Endothelial cell (in vitro differentiated cells): Measurements from ENCODE around the gene RAB40C. TPM values are rescaled to one million over a fixed set of nuclear protein-coding genes. Genes with fewer than 3 reads are reported as not detected.
"Not testable (repeated sequence)": the region's sequence is repeated elsewhere in the genome, so short reads cannot be mapped to it uniquely, and the experiment has no call there.

Source experiments
- DNase-seq: peaks from one replicate; pipeline ENCODE4 v3.0.0; 2021; ENCODE audit warnings: low spot score
- H3K27ac Mint-ChIP-seq: one replicate; pipeline ENCODE4 v1.8.0; 2021; ENCODE audit warnings: mixed read lengths, inconsistent platforms; ENCODE audit not compliant: unreplicated experiment
- H3K27me3 Mint-ChIP-seq: one replicate; pipeline ENCODE4 v1.8.0; 2021; ENCODE audit warnings: mild to moderate bottlenecking, moderate library complexity, mixed read lengths, inconsistent platforms; ENCODE audit not compliant: unreplicated experiment
- H3K36me3 Mint-ChIP-seq: one replicate; pipeline ENCODE4 v1.8.0; 2021; ENCODE audit warnings: mild to moderate bottlenecking, low read depth, mixed read lengths, inconsistent platforms; ENCODE audit not compliant: unreplicated experiment
- H3K4me1 Mint-ChIP-seq: one replicate; pipeline ENCODE4 v1.8.0; 2021; ENCODE audit warnings: mild to moderate bottlenecking, mixed read lengths, inconsistent platforms; ENCODE audit not compliant: unreplicated experiment
- H3K4me3 Mint-ChIP-seq: one replicate; pipeline ENCODE4 v1.8.0; 2021; ENCODE audit warnings: mild to moderate bottlenecking, mixed read lengths, inconsistent platforms; ENCODE audit not compliant: unreplicated experiment
- H3K9me3 Mint-ChIP-seq: one replicate; pipeline ENCODE4 v1.8.0; 2021; ENCODE audit warnings: mixed read lengths, inconsistent platforms; ENCODE audit not compliant: unreplicated experiment
- CTCF ChIP-seq: fragments of 200-600 bp; sonication (generic); IDR thresholded peaks from one replicate; pipeline ENCODE4 v1.5.0; 2021; ENCODE audit warnings: antibody characterized with exemption; ENCODE audit not compliant: unreplicated experiment
- total RNA-seq: library from RNA; stranded (reverse); fragmentation: NEBNext Ultra II Directional; extraction: Animal tissue kit (Norgen Biotek cat#: 25700); gene quantifications from one replicate; pipeline ENCODE4 v1.2.1, GENCODE V29; 2021; ENCODE audit not compliant: unreplicated experiment

The RAB40C gene
- total RNA-seq, 1 donor from 2014 or later = 18.5 TPM

DNA sequence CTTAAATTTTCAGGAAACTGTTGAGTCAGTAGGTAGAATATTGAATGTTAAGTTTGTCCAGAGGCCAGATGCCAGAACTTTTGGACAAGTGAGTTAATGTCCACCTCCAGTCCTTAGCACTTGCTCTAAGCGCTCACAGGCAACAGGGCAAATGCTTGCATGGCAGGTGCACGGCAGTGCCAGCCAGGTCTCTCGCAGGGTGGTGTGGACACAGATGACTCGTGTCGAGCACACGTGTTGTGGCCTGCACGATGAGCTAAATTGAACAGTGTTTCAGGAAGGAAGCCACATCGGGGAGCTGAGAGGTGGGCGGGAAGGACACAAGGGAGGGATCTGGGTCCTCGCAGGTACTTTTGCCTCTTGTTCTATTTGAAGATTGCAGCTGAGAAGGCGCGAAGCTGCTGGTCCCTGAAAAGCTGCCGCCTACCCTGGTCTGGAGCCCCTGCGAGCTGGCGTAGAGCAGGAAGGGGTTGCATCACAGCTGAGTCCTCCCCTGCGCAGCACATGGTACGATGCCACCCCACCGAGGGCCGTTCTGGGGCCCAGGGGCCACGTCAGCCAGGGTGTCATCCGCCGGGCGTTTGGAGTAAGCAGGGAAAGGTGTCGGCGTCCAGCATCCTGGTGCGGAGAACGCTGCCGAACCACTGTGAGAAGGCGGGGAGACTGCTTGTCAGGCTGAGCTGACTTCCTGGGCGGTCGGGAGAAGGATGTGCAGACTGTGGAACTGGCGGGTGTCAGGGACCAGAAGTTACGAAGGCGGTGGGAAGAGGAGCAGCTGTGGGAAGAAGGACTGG, 6.3 kb downstream of the RAB40C start:
- no peak for DNase-seq
- Mint-ChIP-seq H3K4me1 (peaks cover 2% of the 10 kb centered on the region), H3K27ac (no peak overlapping the region), H3K9me3 (no peaks in the 10 kb centered on the region), H3K27me3 (peaks cover 10% of the 10 kb centered on the region), H3K4me3 (no peak overlapping the region), H3K36me3 (peaks cover 17% of the 10 kb centered on the region)
- TF ChIP-seq CTCF = no peak

DNA sequence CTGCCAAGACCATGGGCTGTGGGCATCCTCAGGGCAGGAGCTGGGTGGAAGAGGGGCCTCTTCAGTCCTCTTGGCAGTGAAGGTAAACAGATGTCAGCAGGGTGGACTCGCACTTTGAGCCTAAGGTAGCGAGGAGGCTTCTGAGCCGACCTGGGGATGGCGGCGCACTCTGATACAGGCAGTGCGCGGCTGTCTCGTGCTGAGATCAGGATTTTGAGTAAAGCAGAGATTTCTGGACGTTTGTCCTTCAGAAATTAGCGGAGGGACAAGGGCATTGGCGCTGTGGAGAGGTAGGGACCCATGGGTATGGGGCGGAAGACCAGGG, 6.8 kb downstream of the RAB40C start:
- Mint-ChIP-seq H3K4me1 (no peaks in the 10 kb centered on the region), H3K4me3 (no peak overlapping the region), H3K36me3 (peaks cover 15% of the 10 kb centered on the region), H3K27ac (no peak overlapping the region), H3K27me3 (peaks cover 10% of the 10 kb centered on the region), H3K9me3 (no peaks in the 10 kb centered on the region)
- no peak for TF ChIP-seq CTCF
- no peak for DNase-seq

GRCh38 chr16:597655-598054, 7.8 kb downstream of the RAB40C start:
- H3K9me3 Mint-ChIP-seq, DNase-seq, H3K4me3 Mint-ChIP-seq, H3K4me1 Mint-ChIP-seq, H3K27me3 Mint-ChIP-seq, H3K27ac Mint-ChIP-seq: not testable (repeated sequence)
- peaks cover 14% of the 10 kb centered on the region for H3K36me3 Mint-ChIP-seq

DNA sequence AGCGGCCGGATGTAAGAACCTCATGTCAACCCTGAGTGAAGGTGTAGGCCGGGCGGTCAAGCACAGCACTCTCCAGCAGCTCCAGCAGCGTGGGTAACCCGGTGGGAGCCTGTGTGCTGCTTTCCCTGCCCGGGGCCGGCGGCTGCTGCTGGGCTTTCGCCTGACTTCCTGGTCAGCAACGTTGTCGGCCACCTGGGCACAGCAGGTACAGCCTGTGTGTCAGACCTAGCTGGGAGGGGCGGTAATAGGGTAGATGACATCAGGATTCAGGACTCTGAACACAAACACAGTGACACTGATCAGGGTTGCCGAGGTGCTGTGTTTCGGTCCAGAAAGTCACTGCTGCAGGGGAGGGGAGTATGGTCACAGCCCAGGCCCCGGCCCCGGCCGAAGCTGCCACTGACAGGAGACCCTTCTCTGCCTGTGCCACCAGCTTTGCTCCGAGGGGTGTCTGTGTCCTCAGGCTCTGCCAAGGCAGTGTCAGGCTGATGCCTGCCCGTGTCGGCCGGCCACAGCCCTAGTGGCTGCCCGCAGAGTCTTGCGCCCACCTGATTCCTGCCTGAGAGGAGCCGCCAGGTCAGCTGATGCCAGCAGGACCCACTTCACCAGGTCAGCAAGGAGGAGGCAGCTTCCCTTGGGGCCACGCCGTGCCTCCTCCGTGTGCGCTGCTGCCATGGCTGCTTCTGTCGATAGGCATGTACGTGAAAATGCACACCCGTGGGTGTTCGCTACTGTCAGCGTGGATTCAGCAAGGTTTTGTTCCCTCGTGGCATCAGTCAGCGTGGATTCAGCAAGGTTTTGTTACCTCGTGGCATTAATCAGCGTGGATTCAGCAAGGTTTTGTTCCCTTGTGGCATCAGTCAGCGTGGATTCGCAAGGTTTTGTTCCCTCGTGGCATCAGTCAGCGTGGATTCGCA, 9.2 kb downstream of the RAB40C start:
- TF ChIP-seq CTCF = no peak
- Mint-ChIP-seq H3K4me3 (no peak overlapping the region), H3K36me3 (peaks cover 3% of the 10 kb centered on the region), H3K9me3 (no peaks in the 10 kb centered on the region), H3K27ac (no peak overlapping the region), H3K4me1 (no peaks in the 10 kb centered on the region), H3K27me3 (peaks cover 5% of the 10 kb centered on the region)
- DNase-seq = no peak

DNA sequence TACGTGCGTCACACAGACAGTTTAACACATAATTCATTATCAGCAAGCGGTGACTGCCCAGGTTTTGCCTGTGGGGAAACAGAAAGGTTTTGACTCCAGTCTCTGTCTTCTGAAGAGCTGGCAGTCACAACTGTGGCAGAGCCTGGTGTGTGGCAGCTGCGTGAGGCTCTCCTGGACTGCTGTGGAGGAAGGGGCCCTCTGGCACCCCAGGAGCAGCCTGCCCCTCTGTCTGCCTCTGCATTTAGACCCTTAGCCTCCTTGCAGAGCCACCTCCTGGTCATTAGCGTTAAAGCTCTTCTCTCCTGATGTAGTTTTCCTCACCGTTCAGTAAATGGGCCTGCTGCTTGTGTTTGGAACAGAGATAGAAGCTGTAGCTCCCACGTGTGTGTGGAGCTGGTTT, 10.9 kb downstream of the RAB40C start:
- Mint-ChIP-seq H3K27ac (no peak overlapping the region), H3K4me3 (no peak overlapping the region), H3K36me3 (peaks cover 14% of the 10 kb centered on the region), H3K4me1 (no peaks in the 10 kb centered on the region), H3K27me3 (peaks cover 4% of the 10 kb centered on the region), H3K9me3 (no peaks in the 10 kb centered on the region)
- no peak for DNase-seq
- no peak for TF ChIP-seq CTCF
